NCI-H1092 treated with DMSO at 0.1 percent for 48 hours (cell line): ENCODE measurements around the gene TRMT44.

Source experiments
- DNase-seq: peaks from one replicate; lab custom pipeline; 2025; lab: John Stamatoyannopoulos, UW

Gene TRMT44

GRCh38 chr4:8435656-8436121, 4.9 kb upstream of the TRMT44 start:
- DNase-seq = no peak

DNA sequence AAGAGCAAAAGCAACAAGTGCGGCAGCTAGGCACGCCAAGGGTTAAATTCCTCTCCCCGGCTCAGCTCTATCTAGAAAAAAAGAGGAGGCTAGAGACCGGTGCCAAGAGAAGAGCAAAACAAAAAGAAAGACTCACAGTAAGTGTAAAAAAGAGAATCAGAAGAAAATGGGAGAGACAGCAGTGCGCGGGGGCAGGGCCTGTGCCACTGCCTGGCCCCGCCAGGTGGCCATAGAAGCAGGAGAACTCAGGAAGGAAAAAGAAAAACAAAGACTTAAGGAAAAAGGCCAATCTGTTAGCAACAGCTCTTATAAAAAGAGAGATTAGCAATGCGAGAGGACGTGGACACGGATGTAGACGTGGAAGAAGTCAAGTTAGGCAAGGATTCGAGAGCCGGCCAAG, 3.3 kb upstream of the TRMT44 start:
- DNase-seq = no peak

- DNase-seq = no peak
Observed at GRCh38 chr4:8438743-8439142, 1.8 kb upstream of the TRMT44 start.

DNA sequence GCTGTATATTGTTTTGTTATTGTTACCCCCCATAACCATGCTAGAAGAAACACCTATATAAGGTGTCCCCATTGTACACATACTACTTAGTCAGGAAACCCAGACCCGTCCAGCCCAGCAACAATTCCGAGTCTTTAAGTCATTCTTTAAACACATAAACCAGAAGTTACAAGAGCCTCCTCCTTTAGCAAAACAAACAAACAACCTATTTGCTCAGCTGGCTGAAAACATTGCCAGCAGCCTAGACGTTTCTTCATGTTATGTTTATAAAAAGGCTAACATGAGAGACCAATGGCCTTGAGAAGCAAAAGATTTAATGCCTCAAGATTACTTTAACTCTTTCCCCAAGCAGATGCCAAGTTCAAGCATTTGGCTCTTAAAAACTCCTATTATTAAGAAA, 1.4 kb upstream of the TRMT44 start:
- no peak for DNase-seq

GRCh38 chr4:8439914-8440491, 574 bp upstream of the TRMT44 start:
- DNase-seq = no peak

DNA sequence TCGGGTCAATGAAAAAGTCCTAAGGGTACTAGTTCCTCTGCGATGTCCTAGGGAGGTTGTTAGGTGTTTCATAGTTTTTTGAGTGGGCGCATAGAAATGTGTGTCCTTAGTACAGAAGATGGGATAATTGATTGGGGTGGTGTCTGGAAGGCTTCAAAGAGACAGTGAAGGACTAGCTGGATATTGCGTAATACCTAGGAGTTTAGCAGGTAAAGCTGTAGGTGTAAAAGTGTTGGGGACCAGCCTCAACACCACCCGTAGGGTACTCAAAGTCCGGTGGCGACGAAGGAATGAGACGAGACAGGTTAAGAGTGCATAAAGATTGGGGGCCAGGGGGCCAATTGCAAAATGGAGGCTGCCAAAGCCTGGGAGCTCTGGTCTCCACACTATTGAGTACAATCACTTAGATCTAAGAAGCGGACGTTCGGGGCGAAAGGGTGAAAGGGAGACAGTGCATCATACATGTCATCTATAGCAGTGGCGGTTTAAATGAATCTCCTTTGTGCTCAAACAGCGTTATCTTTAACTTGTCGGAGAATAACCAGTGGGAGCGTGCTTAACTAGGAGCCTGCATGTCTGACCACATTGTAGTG, 1.0 kb downstream of the TRMT44 start:
- DNase-seq = no peak

GRCh38 chr4:8442596-8443358, 2.2 kb downstream of the TRMT44 start:
- no peak for DNase-seq

DNA sequence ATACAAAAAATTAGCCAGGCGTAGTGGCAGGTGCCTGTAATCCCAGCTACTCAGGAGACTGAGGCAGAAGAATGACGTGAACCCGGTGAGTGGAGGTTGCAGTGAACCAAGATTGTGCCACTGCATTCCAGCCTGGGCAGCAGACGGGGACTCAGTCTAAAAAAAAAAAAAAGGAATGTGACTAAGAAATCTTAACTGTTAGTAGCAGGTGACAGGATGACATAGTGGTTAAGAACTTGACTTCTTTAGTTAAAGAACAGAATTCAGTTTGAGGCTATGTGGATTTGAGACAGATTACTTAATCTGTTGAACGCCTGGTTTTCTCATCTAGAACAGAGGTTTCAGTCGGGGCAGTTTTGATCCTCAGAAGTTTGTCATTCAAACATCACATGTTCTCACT, 3.2 kb downstream of the TRMT44 start:
- DNase-seq = no peak

GRCh38 chr4:8446122-8446521, 5.5 kb downstream of the TRMT44 start:
- no peak for DNase-seq

GRCh38 chr4:8451440-8452182, 11.0 kb downstream of the TRMT44 start:
- no peak for DNase-seq

- DNase-seq = no peak
Observed at GRCh38 chr4:8453957-8454356, 13.4 kb downstream of the TRMT44 start.

- DNase-seq = no peak
Observed at GRCh38 chr4:8457646-8458252, 17.2 kb downstream of the TRMT44 start.

DNA sequence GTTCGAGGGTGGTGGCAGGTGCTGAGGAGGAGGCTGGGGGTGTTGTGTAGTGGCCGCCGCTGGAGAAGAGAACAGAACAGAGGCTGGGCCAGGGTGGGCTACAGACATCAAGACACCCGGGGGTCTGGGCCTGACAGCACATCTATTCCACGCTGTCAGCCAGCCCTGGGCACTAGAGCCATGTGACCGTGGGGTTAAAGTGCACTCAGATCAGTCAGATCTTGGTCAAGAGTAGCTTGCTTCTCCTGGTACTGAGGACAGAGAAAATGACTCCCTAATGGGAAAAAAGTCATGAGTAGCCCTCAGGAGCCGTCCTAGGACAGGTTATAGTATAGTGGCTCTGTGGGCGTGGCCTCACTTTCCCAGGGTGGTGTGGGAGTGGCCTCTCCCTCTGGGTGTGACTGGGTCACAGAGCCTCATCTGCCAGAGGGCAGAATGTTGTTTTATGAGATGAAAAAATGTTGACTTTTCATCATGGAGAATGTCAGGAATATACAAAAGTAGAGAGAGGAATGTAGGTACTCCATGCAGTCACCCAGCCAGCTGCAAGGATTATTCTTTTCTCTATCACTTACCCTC, 19.4 kb downstream of the TRMT44 start:
- no peak for DNase-seq

GRCh38 chr4:8461086-8461485, 20.5 kb downstream of the TRMT44 start:
- DNase-seq = no peak

GRCh38 chr4:8461616-8462015, 21.0 kb downstream of the TRMT44 start:
- no peak for DNase-seq

- DNase-seq = no peak
Observed at GRCh38 chr4:8463811-8464210, 23.2 kb downstream of the TRMT44 start.

- DNase-seq = no peak
Observed at GRCh38 chr4:8464381-8464780, 23.8 kb downstream of the TRMT44 start.

- no peak for DNase-seq
Observed at GRCh38 chr4:8465615-8466611, 25.3 kb downstream of the TRMT44 start.

GRCh38 chr4:8467016-8467415, 26.4 kb downstream of the TRMT44 start:
- DNase-seq = no peak

DNA sequence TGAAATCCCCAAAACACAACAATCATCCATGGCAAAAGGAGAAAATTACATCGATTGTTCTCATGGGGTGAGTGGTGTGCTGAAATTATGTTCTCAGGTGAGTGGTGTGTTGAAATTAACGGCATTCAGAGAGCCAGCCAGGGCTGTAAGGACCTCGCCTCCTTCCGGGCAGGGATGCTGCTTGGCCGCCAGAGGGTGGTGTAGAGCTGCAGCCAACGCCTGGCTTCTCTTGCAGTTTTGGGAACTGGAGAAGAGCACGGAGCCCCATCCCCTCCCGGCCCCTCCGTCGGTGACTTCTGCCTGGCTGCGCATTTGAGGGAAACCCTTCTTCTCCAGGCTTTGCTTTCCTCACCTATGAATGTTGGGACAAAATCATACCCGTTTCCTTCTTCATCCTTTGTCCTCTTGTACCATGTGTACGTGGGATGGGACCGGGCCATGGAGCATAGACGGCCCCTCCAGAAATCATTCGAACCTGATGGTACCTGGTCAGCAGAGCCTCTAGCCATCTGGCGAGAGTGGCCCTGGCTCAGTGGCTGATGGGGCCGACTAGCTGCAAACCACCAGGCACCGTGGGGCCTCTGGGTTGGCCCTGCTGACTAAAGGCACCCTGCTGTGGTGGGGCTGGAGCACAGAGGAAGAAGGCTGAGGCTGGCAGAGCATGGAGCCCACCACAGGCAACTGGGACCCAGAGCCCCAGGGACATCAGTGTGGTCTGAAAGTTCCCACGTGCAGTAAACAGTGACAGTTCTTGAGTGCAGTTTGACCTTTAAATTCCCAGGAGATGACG, 28.4 kb downstream of the TRMT44 start:
- DNase-seq = peak; percentile 9
